HG03442 (cell line): ENCODE results near the gene MAN1C1.

Experiments
- ATAC-seq: cut with Tn5 transposase; IDR thresholded peaks from one replicate; pipeline ENCODE4 v1.9.1; 2021; ENCODE audit warnings: mild to moderate bottlenecking, moderate library complexity; ENCODE audit not compliant: unreplicated experiment

MAN1C1 gene

DNA sequence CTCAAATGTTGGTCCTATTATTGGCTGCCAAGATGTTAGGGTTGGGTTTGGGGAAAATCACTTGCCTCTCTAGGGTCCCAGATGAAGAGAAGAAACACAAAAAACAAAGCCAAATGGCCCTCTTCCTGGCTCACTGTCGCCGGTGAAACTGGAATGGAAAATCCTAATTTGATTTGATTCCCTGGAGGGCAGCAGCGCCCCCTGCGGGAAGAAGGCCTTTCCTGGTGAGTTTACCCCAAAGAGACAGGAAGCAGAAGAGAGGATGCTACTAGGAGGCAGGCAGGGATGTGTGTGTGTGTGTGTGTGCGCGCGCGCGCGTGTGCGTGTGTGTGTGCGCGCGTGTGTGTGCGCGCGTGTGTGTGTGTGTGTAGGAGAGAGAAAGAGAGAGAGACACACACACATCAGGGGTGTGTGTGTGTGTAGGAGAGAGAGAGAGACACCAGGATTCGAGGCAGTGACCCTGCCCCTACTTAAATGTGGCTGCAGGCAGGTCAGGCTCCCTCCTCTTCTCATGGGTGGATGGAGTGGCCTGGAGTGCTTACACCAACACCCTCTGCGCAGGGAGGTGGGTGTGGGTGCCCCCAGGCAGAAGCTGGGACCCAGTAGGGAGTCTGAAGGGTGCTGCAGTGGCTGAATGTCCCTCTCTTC is 180.3 kb downstream of the MAN1C1 start:
- ATAC-seq, result no peak

- ATAC-seq, result no peak
Observed at GRCh38 chr1:25797939-25798338, 181.3 kb downstream of the MAN1C1 start.

- no peak for ATAC-seq
Observed at GRCh38 chr1:25798666-25799351, 182.2 kb downstream of the MAN1C1 start.

- ATAC-seq, result no peak
Observed at GRCh38 chr1:25799352-25799934, 182.9 kb downstream of the MAN1C1 start.

DNA sequence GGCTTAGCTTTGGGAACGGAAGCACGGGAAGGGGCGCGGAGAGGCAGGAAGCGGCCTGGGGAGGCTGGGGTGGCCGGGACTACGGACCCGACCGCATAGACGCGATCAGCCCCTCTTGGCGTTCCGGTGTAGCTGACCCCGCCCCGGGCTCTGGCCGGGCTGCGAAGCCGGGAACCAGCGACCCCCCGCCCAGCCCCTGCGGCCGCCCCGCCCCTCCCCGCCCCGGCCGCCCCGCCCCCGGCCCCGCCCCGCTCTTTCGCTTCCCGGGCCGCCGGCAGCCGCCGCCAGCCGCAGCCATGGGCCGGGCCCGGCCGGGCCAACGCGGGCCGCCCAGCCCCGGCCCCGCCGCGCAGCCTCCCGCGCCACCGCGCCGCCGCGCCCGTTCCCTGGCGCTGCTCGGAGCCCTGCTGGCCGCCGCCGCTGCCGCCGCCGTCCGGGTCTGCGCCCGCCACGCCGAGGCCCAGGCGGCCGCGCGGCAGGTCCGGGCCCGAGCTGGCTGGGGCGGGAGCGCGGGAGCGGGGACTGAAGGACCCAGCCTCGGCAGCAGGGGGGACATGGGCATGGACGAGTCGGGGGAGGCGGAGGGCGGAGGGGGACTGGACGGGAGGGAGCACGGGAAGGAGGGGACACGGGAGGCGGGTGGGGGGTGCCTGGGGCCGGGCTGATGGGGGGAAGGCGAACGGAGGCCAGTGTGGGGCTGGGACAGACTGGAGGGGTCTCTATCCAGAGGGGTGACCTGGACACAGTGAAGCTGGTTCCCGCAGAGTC is 183.5 kb downstream of the MAN1C1 start, which contains the start of gene SELENON:
SELENON (plus strand) TSS at position 259 of the 768 bp plus-strand sequence; CDS start at position 297, 38 bp downstream.
- no peak for ATAC-seq

GRCh38 chr1:25800703-25801377 is 184.2 kb downstream of the MAN1C1 start:
- ATAC-seq, result no peak

DNA sequence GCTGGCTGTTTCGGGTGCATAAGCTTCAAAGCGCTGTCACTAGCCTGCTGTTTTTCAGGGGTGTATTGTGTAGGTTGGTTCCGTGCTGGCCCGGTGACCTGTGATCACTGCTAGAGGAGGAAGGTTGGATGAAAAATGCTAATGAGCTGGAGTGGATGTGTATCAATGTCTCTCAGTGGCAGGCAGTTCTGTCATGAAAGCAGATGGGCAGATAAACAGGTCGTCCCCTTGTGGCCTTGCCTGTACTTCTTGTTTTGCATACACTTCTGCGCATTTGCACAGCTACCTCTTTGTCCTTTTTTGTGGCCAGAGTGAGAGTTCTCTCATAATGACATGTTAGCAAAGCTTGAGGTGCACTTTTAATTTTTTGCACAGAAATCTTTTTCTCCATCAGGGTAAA is 186.3 kb downstream of the MAN1C1 start:
- peak; percentile 51 for ATAC-seq

GRCh38 chr1:25803368-25803767 is 186.8 kb downstream of the MAN1C1 start:
- no peak for ATAC-seq

GRCh38 chr1:25804244-25804963 is 187.8 kb downstream of the MAN1C1 start:
- ATAC-seq, result no peak

DNA sequence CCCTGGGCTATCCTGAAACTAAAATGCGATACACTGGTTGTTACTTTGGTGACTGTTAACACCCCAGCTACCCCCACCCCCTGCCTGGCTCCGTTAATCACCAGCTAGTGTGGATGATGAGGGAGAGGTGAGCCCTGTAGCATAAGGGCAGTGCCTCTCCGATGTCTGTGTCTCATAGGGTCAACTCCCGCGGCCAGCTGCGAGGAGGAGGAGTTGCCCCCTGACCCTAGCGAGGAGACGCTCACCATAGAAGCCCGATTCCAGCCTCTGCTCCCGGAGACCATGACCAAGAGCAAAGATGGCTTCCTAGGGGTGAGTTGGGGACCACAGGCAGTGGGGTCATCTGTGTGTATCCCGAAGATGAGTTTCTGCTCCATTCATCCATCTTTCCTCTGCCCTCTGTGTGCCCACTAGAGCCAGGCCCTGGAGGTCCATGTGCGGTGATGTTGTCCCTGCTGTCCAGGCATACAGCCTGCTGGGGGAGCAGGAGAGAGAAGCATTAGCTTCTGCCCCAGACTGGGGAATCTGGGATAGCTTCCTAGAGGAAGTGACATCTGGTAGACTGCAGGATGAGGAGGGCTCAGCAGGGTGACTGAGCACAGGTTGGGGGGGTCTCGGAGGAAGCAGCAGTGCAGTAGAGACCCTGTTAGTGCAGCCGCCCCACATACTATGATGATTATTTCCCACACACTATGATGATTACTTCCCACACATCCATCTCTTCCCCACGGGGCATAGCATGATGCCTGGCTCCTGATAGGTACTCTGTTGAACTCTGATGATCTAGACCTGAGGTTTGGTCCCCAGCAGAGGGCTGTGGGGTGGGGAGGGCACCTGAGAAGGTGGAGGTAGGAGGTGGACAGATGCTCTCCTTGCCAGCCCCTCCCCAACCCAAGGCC is 188.6 kb downstream of the MAN1C1 start:
- ATAC-seq, result no peak

GRCh38 chr1:25805863-25806225 is 189.3 kb downstream of the MAN1C1 start:
- no peak for ATAC-seq

- ATAC-seq, result no peak
Observed at GRCh38 chr1:25806418-25806817, 189.8 kb downstream of the MAN1C1 start.

DNA sequence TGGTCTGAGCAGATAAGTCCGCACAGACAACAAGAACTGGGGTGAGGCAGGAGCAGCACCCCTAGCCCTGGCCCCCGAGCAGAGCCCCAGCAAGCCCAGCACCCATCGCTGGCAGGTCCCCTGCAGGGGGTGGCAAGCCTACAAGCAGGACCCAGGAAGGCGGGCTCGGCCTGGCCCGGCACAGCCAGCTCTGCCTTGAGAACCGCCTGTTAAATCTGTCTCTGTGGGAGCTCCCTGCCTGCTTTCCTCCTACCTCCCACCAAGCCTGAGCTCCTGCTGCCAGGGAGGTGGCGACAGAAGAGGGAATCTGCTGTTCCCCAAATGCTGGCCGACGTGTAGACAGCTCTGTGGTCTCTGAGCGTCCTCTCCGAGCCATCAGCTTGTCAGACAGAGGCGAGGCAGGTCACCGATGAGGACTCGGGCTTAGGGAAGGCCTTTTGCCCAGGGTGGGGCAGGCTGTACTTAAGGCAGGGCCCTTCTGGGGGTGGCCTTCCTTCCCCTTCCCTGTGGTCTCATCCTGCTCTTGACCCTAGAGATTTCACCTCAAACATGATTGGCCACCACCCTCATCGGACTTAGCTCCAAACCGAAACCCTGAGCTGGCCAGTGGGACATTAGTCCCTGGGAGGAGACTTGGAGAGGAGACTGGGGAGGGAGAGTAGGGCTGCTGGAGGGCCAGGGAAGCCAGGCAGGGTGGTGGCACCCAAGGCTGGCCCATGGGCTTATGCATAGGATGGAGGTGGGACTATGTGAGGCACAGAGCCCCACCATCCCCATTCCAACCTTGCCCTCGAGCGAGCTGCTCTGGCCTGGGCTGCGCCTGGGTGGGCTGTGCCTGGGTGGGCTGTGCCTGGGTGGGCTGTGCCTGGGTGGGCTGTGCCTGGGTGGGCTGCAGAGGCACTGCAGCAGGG is 191.1 kb downstream of the MAN1C1 start:
- ATAC-seq, result no peak

GRCh38 chr1:25808481-25809244 is 192.1 kb downstream of the MAN1C1 start:
- no peak for ATAC-seq

DNA sequence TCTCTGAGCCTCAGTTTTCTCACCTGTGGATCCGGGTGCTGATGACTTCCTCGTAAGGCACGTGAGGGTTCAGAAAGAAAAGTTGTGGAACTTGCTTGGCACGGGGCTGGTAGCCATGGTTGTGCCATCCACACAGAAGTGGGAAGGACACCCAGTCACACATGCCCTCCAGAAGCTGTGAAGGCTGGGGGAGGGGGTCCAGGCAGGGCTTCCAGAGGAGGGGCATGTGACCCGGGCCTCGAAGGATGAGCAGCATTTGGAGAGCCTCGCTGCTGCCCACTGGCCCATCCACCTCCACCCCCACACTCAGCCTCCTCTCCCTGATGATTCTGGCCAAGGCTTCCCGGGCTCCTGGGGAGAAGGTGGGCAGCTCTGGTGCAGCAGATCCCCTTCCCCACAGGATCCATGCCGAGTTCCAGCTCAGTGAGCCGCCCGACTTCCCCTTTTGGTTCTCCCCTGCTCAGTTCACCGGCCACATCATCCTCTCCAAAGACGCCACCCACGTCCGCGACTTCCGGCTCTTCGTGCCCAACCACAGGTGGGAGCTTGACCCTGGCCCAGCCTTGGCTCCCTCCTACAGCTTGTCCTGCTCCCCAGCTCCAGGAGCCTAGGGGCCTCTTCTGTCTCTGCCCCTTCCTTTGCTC is 192.8 kb downstream of the MAN1C1 start:
- ATAC-seq, result no peak

- no peak for ATAC-seq
Observed at GRCh38 chr1:25809929-25810328, 193.3 kb downstream of the MAN1C1 start.
